Heart right ventricle (tissue), 16 donors: ENCODE measurements around the gene L3MBTL2. TPM values are rescaled to one million over a fixed set of nuclear protein-coding genes. Genes with fewer than 3 reads are reported as not detected.

Source experiments
- ATAC-seq, 8 donors: fragments of 200-7000 bp; cut with Tn5 transposase; one replicate each; pipeline ENCODE4 v1.9.1; 2020; ENCODE audit warnings: mild to moderate bottlenecking in 8 of 8, moderate library complexity in 8 of 8, moderate number of reproducible peaks in 1 of 8
- DNase-seq, 2 donors: peaks; one replicate each; pipeline ENCODE4 v3.0.0-alpha.2; 2020
- H3K27ac ChIP-seq, 10 donors: fragments of 200-600 bp; sonication (generic) in 2 of 10; one replicate each; pipeline versions ENCODE4 v1.5.0 to v1.8.0; 2020 to 2022; ENCODE audit warnings: mild to moderate bottlenecking in 3 of 10
- H3K27me3 ChIP-seq, 7 donors: fragments of 200-600 bp; one replicate each; pipeline ENCODE4 v1.8.0; 2021 to 2022; ENCODE audit warnings: mild to moderate bottlenecking in 2 of 7
- H3K36me3 ChIP-seq, 9 donors: fragments of 200-600 bp; sonication (generic) in 1 of 9; one replicate each; pipeline versions ENCODE4 v1.5.0 to v1.8.0; 2020 to 2022; ENCODE audit warnings: mild to moderate bottlenecking in 2 of 9
- H3K4me1 ChIP-seq, 9 donors: fragments of 200-600 bp; sonication (generic) in 1 of 9; one replicate each; pipeline versions ENCODE4 v1.5.0 to v1.8.0; 2020 to 2022; ENCODE audit warnings: mild to moderate bottlenecking in 4 of 9
- H3K4me3 ChIP-seq, 10 donors: fragments of 200-600 bp; sonication (generic) in 2 of 10; one replicate each; pipeline versions ENCODE4 v1.5.0 to v1.8.0; 2020 to 2022; ENCODE audit warnings: mild to moderate bottlenecking in 7 of 10, moderate library complexity in 2 of 10
- H3K9me3 ChIP-seq, 11 donors: fragments of 200-600 bp in 10 of 11; sonication (generic) in 2 of 11; one replicate each; pipeline versions ENCODE4 v1.5.0 to v1.8.0; 2013 to 2022; ENCODE audit warnings: mild to moderate bottlenecking in 2 of 11, control low read depth in 1 of 11, moderate library complexity in 1 of 11
- CTCF ChIP-seq, 9 donors: fragments of 200-600 bp; sonication (generic) in 2 of 9; IDR thresholded peaks; one replicate each; pipeline versions ENCODE4 v1.5.0 to v1.8.0; 2021 to 2022; ENCODE audit warnings: antibody characterized with exemption in 9 of 9, mild to moderate bottlenecking in 5 of 9, moderate library complexity in 1 of 9
- WGBS, 2 donors: extraction: QIAGEN DNeasy Blood & Tissue Kit; methylation state at CpG; one replicate each; pipeline ENCODE4 v1.1.7; 2013; ENCODE audit warnings: inconsistent platforms in 1 of 2; 5-methylcytosine and 5-hydroxymethylcytosine counted together
- intact Hi-C, 10 donors: fragments of 100-400 bp; cut with DNase I; formaldehyde crosslinking; loops; one replicate each; pipeline versions ENCODE4 v1.11.1 to v1.14.2; 2022
- microRNA-seq, 2 donors: library from miRNA; unstranded; fragments of <30 nt; microRNA quantifications; one replicate each; pipeline ENCODE4 v1.2.0, GENCODE V29; 2021
- polyA plus RNA-seq, 2 donors: library from polyadenylated mRNA; stranded (reverse); fragments of 200-250 nt; gene quantifications; one replicate each; pipeline ENCODE4 v1.2.3, GENCODE V29; 2013
- total RNA-seq, 10 donors: library from RNA; stranded (reverse); fragmentation: NEBNext Ultra II Directional in 3 of 10; extraction: Animal tissue kit (Norgen Biotek cat#: 25700) in 3 of 10; gene quantifications; one replicate each; pipeline versions ENCODE4 v1.2.1 to v1.2.4, GENCODE V29; 2021 to 2023
- donor health status: Arrhythmogenic right ventricular cardiomyopathy.
- donor health status: ischemic (EF 13 %, LVEDD 7.1; RV severe dilation, severe dysfunction).
- donor health status: healthy with polysubstance abuse.
- donor health status: DM: no; HTN: yes; CAD: no.
- donor health status: DM: no; HTN: no; CAD: no.
- donor health status: ischemic (EF 25% LVEDD 6.9; RV normal size, moderate dysfunction).
- donor health status: ischemic (EF 25% LVEDD 5.7; RV mildly dilated, moderate dysfunction).
- donor health status: healthy.
- donor health status: DM: yes; HTN: yes; CAD: no.
- donor health status: Ischemic cardiomyopathy.
- donor health status: ischemic (EF 35%, LVEDD 5.7; RV mildly dilated, moderate dysfunction).
- donor health status: nonischemic (EF 11% LVEDD 7.7; RV severe dilation, severe dysfunction).
- donor health status: DM: yes; HTN: yes; CAD: no.
- donor health status: PGD.
- donor health status: ischemic (EF 29% LVEDD 5.4; RV normal size, mild dysfunction).
- donor health status: nonischemic (EF 23%, LVEDD 6.1; RV moderate dilation, normal function).

The L3MBTL2 gene
- total and polyA plus RNA-seq, 12 donors = 10.0 to 18.5 (median 15.1) TPM

- Histone ChIP-seq H3K27me3 (no peaks in the 10 kb centered on the region), H3K4me1 (peaks cover 0 to 7% (median 0%) of the 10 kb centered on the region in 9 donors), H3K27ac (no peak overlapping the region), H3K36me3 (peaks cover 0 to 98% (median 35%) of the 10 kb centered on the region in 9 donors), H3K4me3 (no peak overlapping the region), H3K9me3 (no peaks in the 10 kb centered on the region)
- peak in 3 of 8 donors; percentile 44 to 58 (median 46) for ATAC-seq
- DNase-seq = no peak
- TF ChIP-seq CTCF (IDR thresholded peaks at IDR 0.05) = no peak
- intact Hi-C loops = no loop called here
- 69 to 78% methylated on average over 4 of the region's 4 CpGs for WGBS, 2 donors
Measured at GRCh38 chr22:41274856-41275255, 69.7 kb downstream of the L3MBTL2 start.

GRCh38 chr22:41280065-41280464, 75.0 kb downstream of the L3MBTL2 start:
- ATAC-seq = peak in 1 of 8 donors; percentile 31
- H3K4me1 ChIP-seq = peaks cover 0 to 6% (median 5%) of the 10 kb centered on the region in 9 donors
- WGBS, 2 donors = 85 to 89% methylated on average over 3 of the region's 3 CpGs
- intact Hi-C loops = loop anchor here in 4 of 10 donors (5.0 to 10.0 kb wide), 3 partner anchors 85 to 1852 kb away; partner anchors contain the start of gene EP300 (in 2 of the 4)
- H3K9me3 ChIP-seq = no peaks in the 10 kb centered on the region
- H3K27me3 ChIP-seq = no peaks in the 10 kb centered on the region
- peaks cover 0 to 97% (median 29%) of the 10 kb centered on the region in 9 donors for H3K36me3 ChIP-seq
- no peak for DNase-seq
- no peak for TF ChIP-seq CTCF (IDR thresholded peaks at IDR 0.05)
- no peak overlapping the region for H3K27ac ChIP-seq
- no peak overlapping the region for H3K4me3 ChIP-seq

- Histone ChIP-seq H3K4me1 (peaks cover 0 to 12% (median 10%) of the 10 kb centered on the region in 9 donors), H3K36me3 (peaks cover 0 to 89% (median 28%) of the 10 kb centered on the region in 9 donors), H3K27ac (no peak overlapping the region), H3K4me3 (no peak overlapping the region), H3K27me3 (no peaks in the 10 kb centered on the region), H3K9me3 (no peaks in the 10 kb centered on the region)
- ATAC-seq (no peak), DNase-seq (no peak)
- intact Hi-C loops = loop anchor here in 4 of 10 donors (5.0 to 10.0 kb wide), 3 partner anchors 86 to 1851 kb away; partner anchors contain the start of gene EP300 (in 2 of the 4)
- TF ChIP-seq CTCF (IDR thresholded peaks at IDR 0.05) = no peak
- 92 to 93% methylated on average over 2 of the region's 2 CpGs for WGBS, 2 donors
Measured at GRCh38 chr22:41280854-41281253, 75.7 kb downstream of the L3MBTL2 start.

Small RNA genes within 50 kb of the gene (microRNA-seq; reads per million reads assigned to microRNA genes)
- gene MIR6889 = 0 reads per million in 2 donors

Other genes with a start within 250 kb of the L3MBTL2 start
- 10 to 100 TPM; 23.4 to 41.7 (median 36.4) TPM for gene EP300, start 112.7 kb upstream of the L3MBTL2 start, total RNA-seq
- 10 to 100 TPM in 1 of 2 donors, 1 to 10 TPM in 1; 5.8 to 13.9 TPM for gene EP300, start 112.7 kb upstream of the L3MBTL2 start, polyA plus RNA-seq
- 10 to 100 TPM in 5 of 10 donors, 1 to 10 TPM in 5; 7.2 to 33.2 (median 10.6) TPM for gene CHADL, start 35.6 kb downstream of the L3MBTL2 start, total RNA-seq
- gene CHADL, start 35.6 kb downstream of the L3MBTL2 start, polyA plus RNA-seq = 10 to 100 TPM in 1 of 2 donors, 1 to 10 TPM in 1; 4.5 to 46.6 TPM
- 10 to 100 TPM; 26.5 to 53.8 (median 31.4) TPM for gene RANGAP1, start 80.9 kb downstream of the L3MBTL2 start, total RNA-seq
- 10 to 100 TPM; 23.2 to 90.3 TPM for gene RANGAP1, start 80.9 kb downstream of the L3MBTL2 start, polyA plus RNA-seq
- gene ZC3H7B, start 96.2 kb downstream of the L3MBTL2 start, total RNA-seq = 10 to 100 TPM; 31.7 to 51.5 (median 36.7) TPM
- gene ZC3H7B, start 96.2 kb downstream of the L3MBTL2 start, polyA plus RNA-seq = 10 to 100 TPM; 21.4 to 23.0 TPM
- 10 to 100 TPM in 9 of 10 donors, 1 to 10 TPM in 1; 8.6 to 29.1 (median 18.4) TPM for gene TEF, start 176.6 kb downstream of the L3MBTL2 start, total RNA-seq
- 10 to 100 TPM in 1 of 2 donors, 1 to 10 TPM in 1; 5.5 to 10.6 TPM for gene TEF, start 176.6 kb downstream of the L3MBTL2 start, polyA plus RNA-seq
- 10 to 100 TPM; 26.4 to 84.9 (median 47.9) TPM for gene TOB2, start 241.5 kb downstream of the L3MBTL2 start, total RNA-seq
- gene TOB2, start 241.5 kb downstream of the L3MBTL2 start, polyA plus RNA-seq = 10 to 100 TPM; 29.2 to 33.8 TPM